Stimulated activated CD4-positive, alpha-beta T cell treated with anti-CD3 and anti-CD28 coated beads, Interleukin-1b, Interleukin-23, amount 100 ng/mL, for 4 hours (primary cell): ENCODE data around the gene ZNF276.
"Not testable (repeated sequence)": the region's sequence is repeated elsewhere in the genome, so short reads cannot be mapped to it uniquely, and the experiment has no call there.

Experiments used
- DNase-seq, 2 donors: peaks; one replicate each; pipeline ENCODE4 v3.0.0-alpha.2; 2020; ENCODE audit warnings: low read depth in 2 of 2

Gene ZNF276

DNA sequence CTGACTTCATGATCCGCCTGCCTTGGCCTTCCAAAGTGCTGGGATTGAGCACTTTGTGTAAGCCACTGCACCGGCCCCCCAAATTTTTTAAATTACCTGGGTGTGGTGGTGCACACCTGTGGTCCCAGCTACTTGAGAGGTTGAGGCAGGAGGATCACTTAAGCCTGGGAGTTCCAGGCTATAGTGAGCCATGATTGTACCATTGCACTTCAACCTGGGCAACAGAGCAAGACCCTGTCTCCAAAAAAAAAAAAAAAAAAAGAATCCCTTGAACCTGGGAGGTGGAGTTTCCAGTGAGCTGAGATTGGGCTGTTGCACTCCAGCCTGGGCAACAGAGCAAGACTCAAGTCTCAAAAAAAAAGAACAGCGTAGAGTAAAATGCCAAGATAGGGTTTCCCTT lies 15.2 kb downstream of the ZNF276 start:
- no peak for DNase-seq

- DNase-seq = no peak
Observed at GRCh38 chr16:89737341-89738071, 16.2 kb downstream of the ZNF276 start.

DNA sequence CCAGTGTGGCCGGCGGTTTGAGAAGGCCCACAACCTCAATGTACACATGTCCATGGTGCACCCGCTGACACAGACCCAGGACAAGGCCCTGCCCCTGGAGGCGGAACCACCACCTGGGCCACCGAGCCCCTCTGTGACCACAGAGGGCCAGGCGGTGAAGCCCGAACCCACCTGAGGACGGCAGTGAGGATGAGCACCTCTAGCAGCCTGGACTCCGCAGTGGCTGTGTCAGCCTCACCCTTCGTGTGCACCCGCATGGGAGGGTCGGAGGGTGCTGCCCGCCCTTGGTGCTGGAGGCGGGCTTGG lies 16.7 kb downstream of the ZNF276 start:
- no peak for DNase-seq

DNA sequence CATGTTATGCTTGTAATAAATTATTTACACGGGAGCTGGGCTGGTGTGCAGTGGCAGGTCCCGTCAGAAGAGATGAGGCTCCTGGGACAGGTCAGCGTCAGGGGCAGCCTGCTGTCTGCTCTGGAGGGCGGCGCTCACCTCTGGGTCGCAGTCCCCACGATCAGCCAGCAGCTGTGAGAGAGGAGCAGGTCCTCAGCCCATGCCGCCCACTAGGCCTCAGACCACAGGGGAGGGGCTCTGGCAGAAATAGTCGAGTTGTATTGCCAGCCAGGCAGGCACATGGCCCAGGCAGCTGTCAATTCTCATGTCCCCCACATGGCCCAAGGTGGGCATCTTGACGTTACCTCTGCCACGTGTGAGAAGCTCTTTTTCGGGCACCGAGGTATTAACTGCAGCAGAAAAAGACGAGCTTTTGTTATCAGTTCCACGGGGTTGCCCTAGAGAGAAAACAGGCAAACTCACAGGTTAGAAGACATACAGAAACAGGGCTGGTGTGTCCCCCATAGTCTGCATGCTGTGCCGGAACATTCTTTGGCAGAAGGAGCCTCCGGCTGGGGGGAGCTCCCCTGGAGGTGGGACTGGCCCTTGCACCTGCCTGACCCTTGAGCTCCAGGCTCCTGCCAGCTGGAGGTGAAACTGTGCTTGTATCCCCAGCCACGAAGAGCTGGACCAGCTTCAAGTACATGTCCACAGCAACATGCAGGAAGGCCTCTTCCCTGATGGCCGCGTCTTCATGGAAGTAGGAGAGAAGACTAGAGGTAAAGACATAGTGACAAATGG lies 17.4 kb downstream of the ZNF276 start:
- no peak for DNase-seq

GRCh38 chr16:89739383-89739782 lies 18.0 kb downstream of the ZNF276 start:
- no peak for DNase-seq

GRCh38 chr16:89741342-89742014 lies 20.1 kb downstream of the ZNF276 start:
- DNase-seq = no peak

- no peak for DNase-seq
Observed at GRCh38 chr16:89742948-89743347, 21.6 kb downstream of the ZNF276 start.

- no peak for DNase-seq
Observed at GRCh38 chr16:89744813-89745212, 23.5 kb downstream of the ZNF276 start.

DNA sequence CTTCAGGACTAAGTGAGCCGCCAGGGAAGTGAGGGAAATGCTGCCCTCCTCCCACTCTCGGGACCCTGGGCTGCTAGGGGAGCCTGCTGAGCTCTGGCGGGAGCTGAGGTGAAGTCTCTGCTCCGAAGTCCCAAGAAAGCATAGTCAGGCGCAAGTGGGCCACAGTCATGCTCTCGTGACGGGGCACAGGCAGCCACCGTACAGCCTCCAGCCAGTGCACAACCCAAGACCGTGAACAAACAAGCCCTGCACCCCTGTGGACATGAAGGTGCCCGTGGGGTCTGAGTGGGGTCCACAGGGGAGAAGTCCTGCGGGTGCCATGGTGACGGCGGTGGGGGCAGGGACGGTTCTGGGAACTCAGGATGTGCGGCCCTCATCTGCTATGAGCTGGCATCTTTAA lies 24.7 kb downstream of the ZNF276 start:
- no peak for DNase-seq

GRCh38 chr16:89748076-89748475 lies 26.7 kb downstream of the ZNF276 start:
- DNase-seq = no peak

DNA sequence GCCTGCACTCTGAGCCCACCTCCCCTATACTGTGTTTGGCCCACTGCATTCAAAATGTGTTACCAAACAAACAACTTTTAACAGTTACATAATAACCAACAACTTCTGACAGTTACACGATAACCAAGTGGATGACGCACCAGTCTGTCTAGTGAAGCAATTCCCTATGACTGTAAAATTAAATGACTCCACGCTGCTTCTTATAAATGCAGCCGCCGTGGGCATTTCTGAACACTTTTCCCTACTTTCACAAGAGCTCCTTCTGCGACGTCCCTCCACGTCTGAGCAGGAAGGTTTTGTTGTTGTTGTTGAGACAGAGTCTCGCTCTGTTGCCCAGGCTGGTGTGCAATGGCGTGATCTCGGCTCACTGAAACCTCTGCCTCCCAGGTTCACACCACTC lies 27.6 kb downstream of the ZNF276 start:
- no peak for DNase-seq

DNA sequence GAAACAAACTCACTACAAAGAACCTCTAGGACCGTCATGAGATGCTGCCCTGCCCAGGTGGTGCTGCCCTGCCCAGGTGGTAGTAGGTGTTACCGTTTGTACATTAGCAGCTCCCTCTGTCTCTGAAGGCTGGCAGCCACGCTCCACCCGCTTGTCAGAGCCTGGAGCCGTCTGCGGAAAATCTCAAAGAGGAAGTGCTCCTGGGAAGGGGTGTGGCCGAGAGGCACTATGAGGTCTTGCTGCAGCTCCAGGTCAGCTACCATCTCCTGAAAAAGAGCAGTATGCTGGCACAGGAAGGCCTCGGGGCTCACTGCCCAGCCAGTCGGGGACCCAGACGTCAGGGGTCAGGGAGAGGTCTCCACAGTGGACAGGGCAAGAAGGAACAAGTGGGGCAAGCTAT lies 28.3 kb downstream of the ZNF276 start:
- no peak for DNase-seq

DNA sequence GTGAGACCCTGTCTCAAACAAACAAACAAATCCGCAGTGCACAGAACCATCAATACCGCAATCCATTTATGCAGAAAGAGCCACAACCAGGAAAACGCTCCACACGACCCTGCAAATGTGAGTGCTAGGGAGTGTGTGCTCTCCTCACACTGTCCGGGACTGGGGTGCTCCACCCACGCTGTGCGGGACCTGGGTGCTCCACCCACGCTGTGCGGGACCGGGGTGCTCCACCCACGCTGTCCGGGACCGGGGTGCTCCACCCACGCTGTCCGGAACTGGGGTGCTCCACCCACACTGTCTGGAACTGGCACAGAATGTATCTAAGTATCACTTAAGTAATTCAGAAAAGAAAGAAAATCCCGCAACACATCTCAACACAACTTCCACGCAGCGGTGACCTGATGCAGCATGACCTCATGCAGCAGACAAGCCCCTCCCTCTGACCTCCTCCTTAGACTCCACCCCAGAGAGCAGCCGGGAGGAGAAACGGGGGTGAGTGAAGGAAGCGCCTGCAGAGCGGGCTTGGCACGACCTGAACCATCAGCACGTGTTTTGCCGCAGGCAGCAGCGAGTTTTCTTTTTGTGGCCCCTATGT lies 38.5 kb downstream of the ZNF276 start:
- no peak for DNase-seq

- DNase-seq = no peak
Observed at GRCh38 chr16:89761304-89761922, 40.1 kb downstream of the ZNF276 start.

DNA sequence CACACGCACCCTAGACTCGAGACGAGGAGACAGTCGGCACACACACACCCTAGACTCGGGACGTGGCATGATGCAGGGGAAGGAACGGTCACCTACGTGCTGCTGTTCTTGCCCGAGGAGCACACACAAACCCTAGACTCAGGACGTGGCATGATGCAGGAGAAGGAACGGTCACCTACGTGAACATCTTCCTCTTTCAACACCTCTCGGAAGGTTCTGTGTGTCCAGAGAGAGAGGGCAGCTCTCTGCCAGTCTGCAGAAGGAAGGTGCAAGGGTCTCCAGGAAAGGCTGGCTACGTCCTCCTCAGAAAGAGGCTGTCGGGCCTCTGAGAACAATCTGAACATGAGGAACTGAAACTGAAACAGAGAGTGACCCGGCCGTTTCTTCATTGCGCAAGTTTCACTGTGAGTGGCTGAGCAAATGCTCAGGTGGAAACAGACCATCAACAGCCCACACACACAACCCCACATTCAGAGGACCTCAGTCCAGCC lies 43.4 kb downstream of the ZNF276 start:
- DNase-seq = no peak

GRCh38 chr16:89765292-89765830 lies 44.0 kb downstream of the ZNF276 start:
- DNase-seq = no peak

DNA sequence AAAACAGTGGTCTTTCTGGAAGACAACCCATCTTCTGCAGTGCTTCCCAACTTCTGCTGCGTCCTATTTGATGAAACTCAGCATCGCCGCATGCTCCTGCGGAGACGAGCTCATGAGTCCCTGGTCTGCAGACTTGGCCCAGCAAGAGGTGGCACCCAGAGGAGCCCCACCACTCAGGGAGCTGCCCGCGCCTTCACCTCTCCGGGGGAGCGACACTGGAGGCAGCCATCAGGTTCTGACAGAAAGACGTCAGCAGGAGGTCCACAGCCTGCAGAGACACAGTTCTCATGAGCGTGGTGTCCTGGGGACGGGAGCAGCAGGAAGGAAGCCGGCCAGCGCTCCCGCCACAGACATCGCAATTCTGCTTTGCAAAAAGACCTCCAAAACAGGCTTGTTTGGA lies 49.0 kb downstream of the ZNF276 start:
- no peak for DNase-seq

DNA sequence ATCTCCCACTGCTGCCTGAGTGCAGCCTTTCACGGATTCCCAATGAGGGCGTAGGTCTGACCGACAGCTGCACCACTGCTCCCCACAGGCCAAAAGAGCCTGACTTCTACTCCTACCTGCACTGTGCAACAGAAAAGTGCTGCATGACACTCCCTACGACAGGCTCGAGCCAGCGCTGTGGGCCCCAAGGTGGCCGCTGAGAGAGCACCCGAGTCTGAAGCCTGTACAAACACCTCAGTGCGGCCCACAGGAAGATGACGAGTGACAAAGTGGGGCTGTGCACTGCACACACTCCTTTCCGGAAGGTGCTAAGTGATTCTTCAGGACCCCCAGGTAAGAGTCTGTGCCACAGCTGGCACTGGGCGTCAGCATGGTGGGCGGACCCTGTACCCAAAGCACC lies 53.9 kb downstream of the ZNF276 start:
- no peak for DNase-seq

- not testable (repeated sequence) for DNase-seq
Observed at GRCh38 chr16:89778211-89778610, 56.9 kb downstream of the ZNF276 start.

DNA sequence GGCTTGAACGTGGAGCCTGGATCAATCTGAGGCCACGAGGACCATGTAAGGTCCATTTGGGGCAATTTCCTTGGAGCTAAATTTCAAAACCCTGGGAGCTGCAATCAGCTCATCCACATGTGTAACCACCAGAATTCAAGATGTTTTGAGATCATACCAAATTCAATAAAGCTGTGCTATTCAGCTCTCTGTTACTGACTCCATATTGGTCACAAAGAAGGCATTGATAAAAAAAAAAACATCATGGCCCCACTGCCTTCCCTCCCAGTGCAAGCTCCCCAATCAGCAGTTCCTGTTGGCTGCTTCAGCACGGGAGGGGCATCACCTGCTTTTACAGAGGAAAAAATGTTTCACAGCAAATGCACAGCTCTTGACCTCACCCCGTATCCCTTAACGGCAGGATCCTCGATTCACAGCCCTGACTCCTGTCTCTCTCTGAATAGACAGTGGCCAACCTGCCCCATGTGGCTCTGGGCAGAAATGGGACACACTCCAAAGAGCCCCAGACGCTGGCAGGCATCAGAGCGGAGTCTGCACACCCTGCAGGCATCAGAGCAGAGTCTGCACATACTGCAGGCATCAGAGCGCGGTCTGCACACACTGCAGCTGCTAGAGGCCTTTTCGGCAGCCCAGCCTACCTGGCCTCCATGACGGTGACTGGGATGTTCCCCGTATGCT lies 58.0 kb downstream of the ZNF276 start:
- no peak for DNase-seq

DNA sequence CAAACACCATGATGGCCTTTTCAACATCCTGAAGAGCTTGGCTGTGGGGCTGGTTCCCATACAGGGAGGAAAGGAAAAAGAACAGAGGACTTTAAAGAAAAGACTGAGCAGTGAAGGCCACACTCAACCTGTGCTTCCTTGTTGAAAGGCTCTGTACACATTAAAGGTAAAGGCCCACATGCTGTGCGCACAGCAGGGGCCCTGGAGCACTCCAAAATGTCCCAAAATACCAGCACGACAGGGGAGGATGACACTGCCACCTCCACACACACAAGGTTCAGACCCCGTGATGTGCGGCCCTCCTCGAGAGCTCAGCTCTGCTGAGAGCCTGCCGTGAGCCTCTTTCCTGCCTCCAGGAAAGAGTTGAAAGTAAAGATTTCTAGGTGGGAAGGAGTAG lies 58.6 kb downstream of the ZNF276 start:
- no peak for DNase-seq
